GM21515 (cell line): ENCODE results near the gene ACTC1.

Experiments used
- ATAC-seq: cut with Tn5 transposase; IDR thresholded peaks from one replicate; pipeline ENCODE4 v1.9.1; 2021; ENCODE audit not compliant: unreplicated experiment

ACTC1 gene

DNA sequence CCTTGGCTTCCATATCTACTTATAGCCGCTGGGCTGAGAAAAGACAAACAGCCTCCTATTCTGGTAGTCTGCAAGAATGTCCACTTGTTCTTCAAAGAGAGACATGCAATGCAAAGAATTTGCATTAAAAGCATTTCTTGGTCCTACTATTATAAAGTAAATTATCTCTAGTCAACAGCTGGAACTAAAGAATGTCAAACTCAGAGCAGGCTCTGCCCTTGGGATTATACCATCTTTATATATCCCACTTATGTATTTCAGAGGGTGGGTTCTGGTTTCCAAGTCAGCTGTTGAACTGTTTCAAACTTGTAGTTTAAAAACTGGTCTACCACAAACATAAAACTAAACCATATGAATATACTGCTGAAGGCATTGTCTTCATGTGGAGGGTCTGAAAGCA lies 7.0 kb upstream of the ACTC1 start:
- no peak for ATAC-seq

DNA sequence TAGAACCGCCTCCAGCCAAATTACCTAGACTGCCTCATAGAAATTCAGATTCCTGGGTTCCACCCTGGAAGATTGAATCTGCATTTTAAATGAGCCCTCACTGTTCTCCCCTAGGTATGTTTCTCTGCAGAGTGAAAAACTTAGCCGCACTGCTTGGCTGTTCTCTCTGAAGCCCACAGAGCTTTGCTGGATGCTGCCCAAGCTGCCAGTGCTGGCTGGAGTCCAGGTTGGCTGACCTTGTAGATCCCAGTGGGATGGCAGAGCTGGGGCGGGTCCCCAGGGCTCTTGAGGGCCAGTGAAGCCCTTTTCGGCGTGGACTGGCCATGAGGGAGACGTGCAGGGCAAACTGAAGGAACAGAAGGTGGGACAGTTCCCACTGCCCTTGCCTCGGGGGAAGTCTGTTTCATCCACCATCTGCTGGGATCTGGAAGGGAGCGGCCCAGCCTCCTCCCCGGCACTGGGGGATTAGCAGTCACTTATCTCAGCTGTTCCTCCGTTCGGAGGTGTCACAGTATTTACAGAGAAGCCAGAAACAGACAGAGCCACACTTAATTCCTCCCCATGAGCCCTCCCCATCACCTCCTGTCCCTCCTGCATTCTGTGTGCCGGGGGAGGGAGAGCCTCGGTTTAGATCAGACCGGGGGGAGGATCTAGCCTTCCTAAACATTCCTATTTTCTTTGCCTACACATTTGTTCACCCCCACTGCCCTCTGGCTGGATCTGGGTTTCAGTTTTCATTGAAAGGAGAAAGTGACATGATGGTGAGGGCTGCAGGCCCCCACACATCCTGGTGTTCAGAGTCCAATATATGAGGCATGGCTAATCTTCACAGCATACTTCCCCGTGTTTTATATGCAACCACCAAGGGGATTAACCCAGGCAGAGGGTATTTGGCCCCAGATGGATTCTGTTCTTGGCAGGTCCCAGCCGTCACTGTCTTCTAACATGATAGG lies 4.1 kb upstream of the ACTC1 start:
- ATAC-seq: no peak

DNA sequence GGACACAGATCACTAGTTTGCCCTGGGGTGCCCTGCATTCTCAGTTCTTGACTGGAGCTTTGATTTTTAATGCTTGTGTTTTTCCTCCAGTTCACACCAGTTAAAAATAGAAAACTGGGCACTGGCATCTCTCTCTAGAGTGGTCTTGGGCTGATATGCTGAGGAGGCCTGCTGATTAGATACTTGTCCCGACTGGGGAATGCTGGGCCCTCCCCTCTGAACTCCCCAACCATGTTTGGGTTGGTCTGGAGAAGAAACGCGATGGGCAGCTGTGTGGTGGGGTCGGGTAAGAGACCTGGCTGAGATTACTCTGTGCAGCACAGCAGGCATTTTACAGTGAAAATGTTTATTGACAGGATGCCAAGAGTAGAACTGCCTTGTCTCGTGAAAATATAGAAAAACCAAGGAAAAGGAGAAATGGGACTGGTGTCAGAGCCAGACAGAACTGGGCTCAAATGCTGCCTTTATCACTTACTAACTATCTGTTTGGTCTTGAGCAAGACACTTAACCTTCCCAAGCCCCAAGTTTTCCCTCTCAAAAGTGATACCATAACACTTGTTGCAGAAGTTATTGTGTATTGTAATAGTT lies 1.6 kb upstream of the ACTC1 start:
- no peak for ATAC-seq

DNA sequence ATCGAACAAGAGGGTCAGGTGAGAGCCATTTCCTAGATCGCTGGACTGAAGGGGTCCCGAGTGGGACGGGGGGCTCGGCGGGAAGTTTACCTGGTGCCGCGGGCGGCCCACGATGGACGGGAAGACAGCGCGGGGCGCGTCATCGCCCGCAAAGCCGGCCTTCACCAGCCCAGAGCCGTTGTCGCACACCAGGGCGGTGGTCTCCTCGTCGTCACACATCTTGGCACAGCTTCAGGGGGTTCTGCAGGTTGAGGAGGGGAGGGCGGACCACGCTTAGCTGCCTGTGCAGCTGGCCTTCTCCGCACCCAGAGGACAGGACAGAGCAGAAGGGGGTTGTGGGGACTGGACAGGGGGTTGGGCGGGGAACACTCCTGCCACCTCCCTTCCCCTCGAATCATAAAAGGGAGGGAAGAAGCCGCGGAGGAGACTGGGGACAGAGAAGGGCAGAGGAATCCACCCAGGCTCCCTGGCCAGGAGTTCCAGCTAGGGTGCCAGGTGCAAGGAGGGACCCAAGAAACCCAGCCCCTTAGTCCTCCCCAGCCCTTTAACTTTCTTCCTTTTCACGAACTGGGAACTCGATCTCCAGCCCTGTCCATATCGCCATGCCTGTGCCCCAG lies 651 bp downstream of the ACTC1 start:
- no peak for ATAC-seq

DNA sequence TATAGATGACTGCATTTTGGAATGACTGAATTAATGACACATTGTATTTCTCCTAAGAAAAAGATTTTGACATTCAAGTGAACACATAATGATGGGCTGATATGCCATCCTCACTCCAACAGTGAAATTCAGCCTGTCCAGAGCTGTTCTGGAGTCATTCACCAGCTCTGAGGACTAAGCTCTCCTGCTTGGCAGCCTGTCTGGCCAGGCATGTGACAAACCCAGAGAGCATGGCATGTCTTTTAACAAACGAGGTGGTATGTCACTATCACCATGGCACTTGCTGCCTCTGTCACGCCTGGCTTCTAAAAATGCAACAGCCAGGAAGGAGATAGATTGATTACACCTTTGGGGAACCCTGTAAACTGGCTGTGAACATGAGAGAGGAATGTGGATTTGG lies 1.4 kb downstream of the ACTC1 start:
- ATAC-seq: no peak

DNA sequence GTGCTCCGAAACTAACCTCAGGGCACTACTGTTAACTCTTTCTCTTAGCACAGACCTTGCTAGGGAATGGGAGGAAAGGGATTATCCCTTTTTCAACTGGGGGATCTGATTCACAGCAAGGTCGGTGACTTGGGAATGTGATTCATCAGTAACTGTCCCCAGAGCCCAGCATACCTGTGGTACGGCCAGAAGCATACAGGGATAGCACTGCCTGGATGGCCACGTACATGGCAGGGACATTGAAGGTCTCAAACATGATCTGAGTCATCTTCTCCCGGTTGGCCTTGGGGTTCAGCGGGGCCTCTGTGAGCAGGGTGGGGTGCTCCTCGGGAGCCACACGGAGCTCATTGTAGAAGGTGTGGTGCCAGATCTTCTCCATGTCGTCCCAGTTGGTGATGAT lies 2.3 kb downstream of the ACTC1 start:
- ATAC-seq: no peak

DNA sequence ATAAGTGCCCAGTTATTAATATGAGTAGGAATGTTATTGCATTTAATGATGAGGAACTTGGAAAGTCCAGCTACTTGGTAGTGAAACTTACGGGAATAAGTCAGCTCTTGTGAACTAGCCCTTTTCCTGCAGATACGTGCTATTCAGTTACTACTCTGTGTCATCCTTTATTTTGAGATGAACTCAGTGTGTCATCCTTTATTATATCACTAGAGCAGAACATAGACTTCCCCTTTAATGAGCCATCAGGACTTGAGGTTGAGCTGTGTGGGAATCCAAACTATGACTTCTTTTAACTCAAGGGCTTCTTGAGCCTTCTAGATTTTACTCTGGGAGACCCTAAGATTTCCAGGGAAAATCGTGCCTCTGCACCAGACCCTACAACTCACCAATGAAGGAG lies 3.6 kb downstream of the ACTC1 start:
- ATAC-seq: no peak

DNA sequence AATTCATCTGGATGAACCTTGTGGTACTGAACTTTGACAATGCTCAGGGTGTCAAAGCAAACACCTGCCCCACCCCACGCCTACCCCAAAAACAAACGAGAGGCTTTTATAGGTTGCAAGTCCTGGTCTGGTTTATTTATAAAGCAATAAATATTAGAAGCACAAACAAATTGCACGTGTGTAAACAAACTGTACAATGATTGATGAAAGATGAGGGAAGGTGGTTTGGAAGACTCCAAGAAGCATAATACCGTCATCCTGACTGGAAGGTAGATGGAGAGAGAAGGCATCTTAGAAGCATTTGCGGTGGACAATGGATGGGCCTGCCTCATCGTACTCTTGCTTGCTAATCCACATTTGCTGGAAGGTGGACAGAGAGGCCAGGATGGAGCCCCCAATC lies 5.2 kb downstream of the ACTC1 start:
- no peak for ATAC-seq

DNA sequence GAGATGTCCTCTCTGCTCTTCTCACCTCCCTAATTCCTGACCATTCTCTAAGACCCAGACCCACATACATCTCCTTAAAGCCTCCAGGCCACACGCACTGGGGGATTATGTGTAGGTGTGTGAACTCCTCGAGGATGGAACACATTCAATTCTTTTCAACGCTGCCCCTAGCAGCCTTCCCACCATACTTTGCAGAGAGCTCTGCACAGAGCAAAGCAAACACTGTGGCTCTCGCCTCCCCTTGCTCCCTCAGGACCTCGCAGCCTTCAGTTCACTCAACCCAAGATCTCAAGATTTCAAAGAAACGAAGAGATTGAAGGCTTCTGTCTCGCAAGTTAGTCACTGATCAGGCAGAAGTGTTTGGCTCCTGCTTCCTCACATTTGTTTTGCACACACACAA lies 6.0 kb downstream of the ACTC1 start:
- no peak for ATAC-seq

DNA sequence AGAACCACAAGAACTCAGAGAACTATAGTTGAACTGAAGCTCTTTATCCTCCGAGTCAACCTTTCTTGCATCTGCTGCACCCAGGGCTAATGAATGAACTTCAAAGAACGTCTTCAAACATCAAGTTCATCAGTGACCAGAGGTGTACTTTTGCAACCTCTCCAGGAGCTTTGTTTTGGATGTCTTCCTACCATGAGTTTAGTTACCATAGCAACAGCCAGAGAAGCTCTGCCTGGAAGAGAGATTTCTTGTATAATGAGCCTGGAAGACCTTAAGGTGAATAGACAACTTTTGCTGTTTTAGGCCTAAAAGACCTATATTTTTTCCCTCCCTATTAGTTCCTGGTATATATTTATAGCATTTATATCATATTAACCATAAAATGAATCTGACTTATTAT lies 9.1 kb downstream of the ACTC1 start:
- no peak for ATAC-seq

DNA sequence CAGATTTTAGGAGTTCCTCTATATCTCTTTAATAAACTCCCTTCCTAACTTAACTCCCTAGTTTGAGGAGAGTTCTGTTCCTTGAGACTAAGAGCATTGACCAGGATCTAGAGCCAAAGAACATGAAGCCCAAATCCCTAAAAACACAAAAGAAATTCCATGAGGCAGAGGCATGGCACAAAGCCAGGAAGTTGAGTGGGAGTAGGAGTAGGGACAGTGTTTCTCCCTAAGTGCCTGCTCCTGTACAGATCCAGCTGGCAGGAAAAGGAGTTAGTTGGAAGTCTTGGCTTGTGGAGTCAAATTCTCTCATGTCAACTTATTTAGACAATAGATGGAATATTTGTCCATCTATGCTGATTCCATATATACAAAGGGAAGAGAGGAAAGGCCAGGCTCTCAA lies 11.4 kb downstream of the ACTC1 start:
- ATAC-seq: no peak

DNA sequence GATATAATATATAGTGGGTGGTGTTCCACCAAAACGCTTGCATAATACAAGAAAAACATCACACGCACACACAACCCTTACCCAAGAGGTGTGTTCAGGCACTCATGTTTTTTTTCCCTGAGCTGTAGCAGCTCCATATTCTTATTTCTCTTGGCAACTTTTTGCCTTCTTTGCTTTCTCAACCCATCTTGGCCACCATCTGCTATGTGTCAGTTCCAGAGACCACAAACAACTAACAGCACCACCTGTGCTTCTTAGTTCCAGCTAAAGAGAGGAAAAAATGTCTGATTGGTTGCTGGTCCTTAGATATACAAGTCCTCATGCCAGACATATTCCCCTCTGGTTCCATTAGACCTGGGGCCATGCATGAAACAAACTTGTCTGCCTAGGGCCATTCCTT lies 11.9 kb downstream of the ACTC1 start:
- no peak for ATAC-seq

DNA sequence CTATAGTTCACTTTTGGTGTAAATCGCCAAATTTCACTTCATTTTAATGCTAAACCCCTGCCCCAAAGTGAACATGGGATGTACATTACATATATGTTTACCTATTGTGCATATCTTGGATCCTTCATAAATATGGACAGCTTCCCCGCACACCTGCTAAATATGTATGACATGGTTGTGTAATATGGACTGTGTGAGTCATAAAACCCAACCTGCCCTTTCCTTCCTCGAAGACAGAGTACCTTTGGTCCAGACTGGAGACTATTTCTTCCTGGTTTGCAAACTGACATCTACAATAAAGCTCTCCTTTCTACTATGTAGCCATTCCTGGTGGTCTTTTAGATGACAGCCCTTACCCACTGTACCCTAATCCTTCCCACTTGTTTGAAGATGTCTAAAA lies 12.4 kb downstream of the ACTC1 start:
- ATAC-seq: no peak

DNA sequence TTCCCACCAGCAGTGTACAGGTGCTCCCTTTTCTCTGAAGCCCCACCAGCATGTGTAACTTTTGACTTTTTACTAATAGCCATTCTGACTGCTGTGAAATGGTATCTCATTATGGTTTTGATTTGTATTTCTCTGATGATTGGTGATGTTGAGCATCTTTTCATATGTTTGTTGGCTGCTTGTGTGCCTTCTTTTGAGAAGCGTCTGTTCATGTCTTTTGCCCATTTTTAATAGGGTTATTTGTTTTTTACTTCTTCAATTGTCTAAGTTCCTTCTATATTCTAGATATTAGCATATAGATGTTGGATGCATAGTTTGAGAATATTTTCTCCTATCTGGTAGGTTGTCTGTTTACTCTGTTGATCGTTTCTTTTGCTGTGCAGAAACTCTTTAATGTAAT lies 14.6 kb downstream of the ACTC1 start:
- ATAC-seq: no peak

DNA sequence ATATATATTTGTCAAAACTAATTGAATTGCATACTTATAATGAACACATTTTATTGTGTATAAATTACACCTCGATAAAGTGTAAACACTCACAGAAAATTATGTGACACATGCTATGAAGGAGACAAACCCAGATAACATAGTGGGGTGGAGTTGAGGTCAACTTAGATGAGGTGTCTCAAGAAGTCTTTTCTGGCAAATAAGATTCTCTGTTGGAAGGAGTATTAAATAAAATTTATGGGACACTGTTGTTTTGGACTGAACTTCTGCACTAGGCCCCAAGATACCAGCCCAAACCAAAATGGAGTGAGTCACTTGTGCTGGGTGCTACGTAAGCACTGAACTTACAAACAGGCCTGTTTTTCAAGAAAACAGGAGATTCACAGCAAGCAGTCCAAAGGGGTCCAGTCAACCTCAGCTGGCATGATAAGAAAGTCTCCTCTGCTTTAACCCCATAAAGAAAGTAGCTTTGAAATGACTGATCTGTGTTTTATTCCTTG lies 18.7 kb downstream of the ACTC1 start:
- no peak for ATAC-seq

DNA sequence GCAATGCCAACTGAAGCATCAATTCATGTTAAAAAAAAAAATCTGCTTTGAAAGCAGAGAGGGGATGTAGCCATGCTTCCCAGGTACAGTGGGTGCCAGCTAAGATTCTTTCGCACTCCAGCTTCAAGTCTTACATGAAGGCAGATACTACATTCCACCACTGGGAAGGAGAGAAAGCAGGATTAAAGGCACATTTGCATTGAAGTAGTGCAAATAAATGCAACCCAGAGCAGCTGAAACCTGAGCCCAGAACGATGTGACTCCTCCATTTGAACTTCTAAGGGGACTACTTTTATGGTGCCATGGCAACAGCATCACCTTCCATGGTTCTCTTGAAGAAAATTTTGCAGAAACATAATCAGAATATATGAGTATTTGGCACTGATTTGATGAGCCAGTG lies 21.4 kb downstream of the ACTC1 start:
- no peak for ATAC-seq

DNA sequence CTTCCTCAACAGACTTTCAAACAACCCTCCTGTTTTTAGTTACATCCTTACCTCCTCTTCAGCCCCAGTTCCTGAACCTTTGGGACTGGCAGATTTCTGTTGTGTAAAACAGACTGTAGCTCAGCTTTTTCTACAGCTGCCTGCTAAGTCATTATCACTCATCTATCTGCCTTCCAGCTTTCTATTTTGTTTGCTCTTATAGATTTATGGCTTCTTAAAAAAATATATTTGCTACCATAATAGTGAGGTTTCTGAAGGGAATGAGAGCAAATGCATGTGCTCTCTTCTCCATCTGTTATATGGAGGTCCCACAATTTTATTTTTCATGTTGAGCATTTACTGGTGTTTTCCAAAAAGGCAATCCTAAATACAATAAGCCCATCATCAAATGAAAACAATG lies 22.3 kb downstream of the ACTC1 start:
- ATAC-seq: no peak

DNA sequence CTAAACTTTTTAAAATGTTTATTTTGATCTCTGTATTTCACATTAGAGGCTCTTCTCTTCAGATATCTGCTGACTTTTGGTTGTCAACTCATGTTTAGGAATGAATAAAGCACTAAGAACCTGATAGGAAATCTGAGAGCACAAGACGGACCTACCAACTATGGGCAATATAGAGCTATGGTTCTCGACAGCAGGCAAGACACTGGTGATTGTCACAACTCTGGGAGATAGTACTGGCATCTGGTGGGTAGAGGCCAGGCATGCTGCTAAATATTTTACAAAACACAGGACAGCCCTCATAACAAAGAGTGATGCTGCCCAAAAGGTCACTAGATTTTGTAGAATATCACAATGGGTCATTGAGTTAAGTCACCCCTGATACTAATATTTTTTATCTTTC lies 23.0 kb downstream of the ACTC1 start:
- no peak for ATAC-seq

DNA sequence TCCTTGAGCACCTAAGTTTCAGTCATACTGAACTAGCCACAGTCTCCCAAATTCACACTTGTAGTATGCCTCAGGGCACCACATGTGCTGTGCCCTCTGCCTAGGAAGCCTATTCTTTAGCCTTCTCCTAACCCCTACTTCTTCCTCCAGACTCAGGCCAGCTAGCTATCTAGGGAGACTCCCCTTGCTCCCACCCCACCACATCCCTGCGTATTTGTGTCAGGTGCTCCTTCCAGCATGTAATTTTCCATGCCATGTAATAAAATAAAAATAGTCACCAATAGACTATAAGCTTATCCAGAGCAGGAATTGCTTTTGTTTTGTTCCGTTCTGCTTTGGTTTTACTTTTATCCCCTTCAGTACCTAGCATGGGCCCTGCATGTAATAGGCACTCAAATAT lies 25.6 kb downstream of the ACTC1 start:
- ATAC-seq: no peak

DNA sequence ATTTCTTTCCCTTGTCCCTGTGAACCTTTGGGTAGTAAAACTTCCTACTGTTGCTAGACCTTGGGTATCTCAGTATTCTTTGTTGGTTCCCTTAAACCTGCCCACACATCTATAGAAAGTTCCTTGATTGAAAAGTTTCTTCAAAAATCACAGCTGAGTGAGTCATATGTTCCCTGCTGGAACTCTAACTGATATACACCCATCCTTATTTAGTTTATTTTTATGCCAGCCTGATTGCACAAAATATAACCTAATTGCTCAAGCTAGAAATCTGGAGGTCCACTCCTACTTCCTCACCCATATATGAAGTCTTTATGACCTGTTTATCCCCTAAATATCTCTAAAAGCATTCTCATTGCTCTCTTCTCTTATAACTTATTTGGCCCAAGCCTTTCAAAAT lies 26.8 kb downstream of the ACTC1 start:
- no peak for ATAC-seq

DNA sequence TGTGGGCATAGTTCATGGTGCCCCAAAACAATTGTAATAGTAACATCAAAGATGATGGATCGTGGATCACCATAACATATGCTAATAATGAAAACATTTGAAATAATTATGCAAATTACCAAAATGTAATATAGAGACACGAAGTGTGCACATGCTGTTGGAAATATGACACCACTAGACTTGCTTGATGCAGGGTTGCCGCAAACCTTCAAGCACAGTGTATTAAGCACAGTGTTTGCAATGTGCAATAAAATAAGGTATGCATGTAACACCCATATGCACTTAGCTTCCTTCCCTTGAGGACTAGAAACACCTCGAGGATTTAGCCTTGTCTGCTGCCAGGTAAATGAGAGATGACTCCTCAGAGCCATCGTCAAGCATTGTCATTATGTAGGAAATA lies 29.6 kb downstream of the ACTC1 start:
- ATAC-seq: no peak

DNA sequence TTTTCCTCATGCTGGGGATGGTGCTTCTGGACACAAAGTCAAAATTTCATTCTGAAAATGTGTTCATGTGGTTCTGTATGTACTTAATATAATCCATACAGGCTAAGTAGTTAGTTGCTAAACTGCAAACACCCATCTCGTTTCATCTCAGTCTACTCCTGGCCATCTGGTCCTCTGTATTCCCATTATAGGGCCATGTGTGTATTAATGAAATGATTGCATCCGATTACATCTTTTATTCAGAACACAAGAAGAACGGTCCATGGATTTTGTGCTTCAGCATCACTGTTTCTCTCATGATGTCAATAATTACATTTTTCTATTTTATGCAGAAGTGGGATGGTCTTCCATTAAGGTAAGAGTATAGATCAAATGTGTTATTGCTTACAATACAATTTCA lies 34.4 kb downstream of the ACTC1 start:
- ATAC-seq: no peak
